ENCODE results near the gene FAM177A1. TPM values are rescaled to one million over a fixed set of nuclear protein-coding genes. Genes with fewer than 3 reads are reported as not detected.

FAM177A1 gene
- total and polyA plus RNA-seq, 8 donors: 21.3 to 32.9 (median 31.9) TPM

- TF ChIP-seq CTCF (IDR thresholded peaks at IDR 0.05): no peak
- ATAC-seq: no peak
- Histone ChIP-seq H3K9me3 (no peaks in the 10 kb centered on the region), H3K4me1 (no peaks in the 10 kb centered on the region), H3K27me3 (no peaks in the 10 kb centered on the region), H3K4me3 (no peak overlapping the region), H3K27ac (no peak overlapping the region), H3K36me3 (peaks cover 0 to 33% (median 3%) of the 10 kb centered on the region in 3 donors)
- no peak for DNase-seq
- no peak for FAIRE-seq
- 94 to 96% methylated on average over 1 of the region's 1 CpG for WGBS, 2 donors
- intact Hi-C loops (cut with DNase I): no loop called here
Observed at GRCh38 chr14:35004839-35005238, 41.2 kb upstream of the FAM177A1 start.

- Histone ChIP-seq H3K36me3 (peaks cover 0 to 63% (median 21%) of the 10 kb centered on the region in 3 donors), H3K27me3 (no peaks in the 10 kb centered on the region), H3K27ac (no peak overlapping the region), H3K4me1 (no peaks in the 10 kb centered on the region), H3K9me3 (no peaks in the 10 kb centered on the region), H3K4me3 (no peak overlapping the region)
- TF ChIP-seq CTCF (IDR thresholded peaks at IDR 0.05): no peak
- ATAC-seq: no peak
- intact Hi-C loops (cut with DNase I): no loop called here
- no peak for DNase-seq
- FAIRE-seq: no peak
- 94 to 100% methylated on average over 1 of the region's 1 CpG for WGBS, 2 donors
Observed at GRCh38 chr14:35016568-35016967, 29.5 kb upstream of the FAM177A1 start.

- intact Hi-C loops (cut with DNase I): no loop called here
- no peak overlapping the region for H3K27ac ChIP-seq
- WGBS, 2 donors: 72 to 76% methylated on average over 4 of the region's 4 CpGs
- peaks cover 0 to 49% (median 13%) of the 10 kb centered on the region in 3 donors for H3K36me3 ChIP-seq
- H3K27me3 ChIP-seq: no peaks in the 10 kb centered on the region
- no peak for TF ChIP-seq CTCF (IDR thresholded peaks at IDR 0.05)
- DNase-seq (no peak), FAIRE-seq (no peak), ATAC-seq (no peak)
- no peaks in the 10 kb centered on the region for H3K4me1 ChIP-seq
- no peak overlapping the region for H3K4me3 ChIP-seq
- H3K9me3 ChIP-seq: no peaks in the 10 kb centered on the region
Observed at GRCh38 chr14:35020713-35021112, 25.4 kb upstream of the FAM177A1 start.

- peaks cover 3 to 64% (median 18%) of the 10 kb centered on the region in 3 donors for H3K36me3 ChIP-seq
- no peak for ATAC-seq
- no peak for DNase-seq
- no peaks in the 10 kb centered on the region for H3K4me1 ChIP-seq
- H3K27me3 ChIP-seq: no peaks in the 10 kb centered on the region
- H3K27ac ChIP-seq: no peak overlapping the region
- FAIRE-seq: peak; percentile 53
- no peaks in the 10 kb centered on the region for H3K9me3 ChIP-seq
- WGBS, 2 donors: 87 to 92% methylated on average over 2 of the region's 2 CpGs
- intact Hi-C loops (cut with DNase I): no loop called here
- no peak overlapping the region for H3K4me3 ChIP-seq
- TF ChIP-seq CTCF (IDR thresholded peaks at IDR 0.05): no peak
Observed at GRCh38 chr14:35028435-35028834, 17.6 kb upstream of the FAM177A1 start.

- Histone ChIP-seq H3K27ac (no peak overlapping the region), H3K4me1 (no peaks in the 10 kb centered on the region), H3K27me3 (no peaks in the 10 kb centered on the region), H3K4me3 (no peak overlapping the region), H3K36me3 (peaks cover 3 to 40% (median 11%) of the 10 kb centered on the region in 3 donors), H3K9me3 (no peaks in the 10 kb centered on the region)
- FAIRE-seq (no peak), DNase-seq (no peak), ATAC-seq (no peak)
- WGBS, 2 donors: 98 to 100% methylated on average over 2 of the region's 2 CpGs
- TF ChIP-seq CTCF (IDR thresholded peaks at IDR 0.05): no peak
- intact Hi-C loops (cut with DNase I): no loop called here
Observed at GRCh38 chr14:35032562-35032961, 13.5 kb upstream of the FAM177A1 start.

Data from pancreas (tissue), 10 donors.